Measurements from ENCODE around the gene NFE2L2.

Gene NFE2L2

DNA sequence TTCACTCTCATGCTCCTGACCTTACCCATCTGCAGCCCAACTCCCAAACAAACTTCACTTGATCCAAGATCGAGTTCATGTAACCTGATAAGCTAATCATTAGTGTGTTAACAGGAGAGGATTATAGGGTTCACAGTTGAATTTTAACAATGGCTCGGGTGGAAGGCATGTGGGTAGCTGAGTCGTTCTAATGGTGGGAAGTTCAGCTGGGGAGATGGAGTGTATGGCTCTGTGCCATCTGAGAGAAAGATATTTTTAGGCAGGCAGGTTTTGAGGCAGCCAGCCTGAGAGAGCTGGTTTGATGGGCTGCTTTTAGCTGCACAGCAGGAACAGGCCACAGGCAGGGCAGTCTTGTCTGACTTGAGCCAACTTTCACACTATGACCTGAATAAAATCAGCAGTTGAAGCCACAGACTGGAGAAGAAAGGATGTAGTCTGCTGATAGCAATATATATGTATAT, 17.7 kb upstream of the NFE2L2 start:
- TF ChIP-seq, protein P1, sequence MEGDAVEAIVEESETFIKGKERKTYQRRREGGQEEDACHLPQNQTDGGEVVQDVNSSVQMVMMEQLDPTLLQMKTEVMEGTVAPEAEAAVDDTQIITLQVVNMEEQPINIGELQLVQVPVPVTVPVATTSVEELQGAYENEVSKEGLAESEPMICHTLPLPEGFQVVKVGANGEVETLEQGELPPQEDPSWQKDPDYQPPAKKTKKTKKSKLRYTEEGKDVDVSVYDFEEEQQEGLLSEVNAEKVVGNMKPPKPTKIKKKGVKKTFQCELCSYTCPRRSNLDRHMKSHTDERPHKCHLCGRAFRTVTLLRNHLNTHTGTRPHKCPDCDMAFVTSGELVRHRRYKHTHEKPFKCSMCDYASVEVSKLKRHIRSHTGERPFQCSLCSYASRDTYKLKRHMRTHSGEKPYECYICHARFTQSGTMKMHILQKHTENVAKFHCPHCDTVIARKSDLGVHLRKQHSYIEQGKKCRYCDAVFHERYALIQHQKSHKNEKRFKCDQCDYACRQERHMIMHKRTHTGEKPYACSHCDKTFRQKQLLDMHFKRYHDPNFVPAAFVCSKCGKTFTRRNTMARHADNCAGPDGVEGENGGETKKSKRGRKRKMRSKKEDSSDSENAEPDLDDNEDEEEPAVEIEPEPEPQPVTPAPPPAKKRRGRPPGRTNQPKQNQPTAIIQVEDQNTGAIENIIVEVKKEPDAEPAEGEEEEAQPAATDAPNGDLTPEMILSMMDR (IDR thresholded peaks at IDR 0.05; ENCODE audit: extremely low read depth, insufficient read depth, missing control alignments): no peak
- DNase-seq (ENCODE audit: low spot score): no peak
- in situ Hi-C loops (cut with MboI; ENCODE audit: low pct_unique_long_range_greater_than_20kb, low sequenced_read_pairs, unreplicated experiment): no loop called here

GRCh38 chr2:177281400-177282180, 17.1 kb upstream of the NFE2L2 start:
- DNase-seq (ENCODE audit: low spot score): peak; percentile 23
- in situ Hi-C loops (cut with MboI; ENCODE audit: low pct_unique_long_range_greater_than_20kb, low sequenced_read_pairs, unreplicated experiment): no loop called here
- TF ChIP-seq, protein P1 (IDR thresholded peaks at IDR 0.05; ENCODE audit: extremely low read depth, insufficient read depth, missing control alignments): no peak

DNA sequence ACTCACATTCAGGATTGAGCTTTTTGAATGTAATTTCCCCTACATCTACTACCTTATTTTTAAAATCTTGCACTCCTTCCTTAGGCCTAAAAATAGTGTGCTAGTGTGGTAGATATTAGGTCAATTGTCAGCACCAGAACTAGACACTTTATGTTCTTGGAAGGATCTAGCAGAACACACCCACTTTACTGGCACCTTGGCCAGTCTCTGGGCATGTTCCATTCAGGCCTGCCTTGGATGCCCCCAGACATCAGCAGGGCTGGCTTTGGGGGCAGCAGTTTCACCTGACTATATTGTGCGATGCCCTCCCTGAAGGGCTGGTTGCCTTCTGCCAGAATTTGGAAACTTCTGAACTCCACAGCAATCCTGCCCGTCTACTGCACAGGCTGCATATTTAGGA, 15.3 kb upstream of the NFE2L2 start:
- TF ChIP-seq, protein P1 (IDR thresholded peaks at IDR 0.05; ENCODE audit: extremely low read depth, insufficient read depth, missing control alignments): no peak
- in situ Hi-C loops (cut with MboI; ENCODE audit: low pct_unique_long_range_greater_than_20kb, low sequenced_read_pairs, unreplicated experiment): no loop called here
- DNase-seq (ENCODE audit: low spot score): no peak

- in situ Hi-C loops (cut with MboI; ENCODE audit: low pct_unique_long_range_greater_than_20kb, low sequenced_read_pairs, unreplicated experiment): no loop called here
- TF ChIP-seq, protein P1 (IDR thresholded peaks at IDR 0.05; ENCODE audit: extremely low read depth, insufficient read depth, missing control alignments): no peak
Observed at GRCh38 chr2:177275743-177276055, 11.2 kb upstream of the NFE2L2 start.

GRCh38 chr2:177275040-177275742, 10.7 kb upstream of the NFE2L2 start:
- DNase-seq (ENCODE audit: low spot score): no peak
- TF ChIP-seq, protein P1 (IDR thresholded peaks at IDR 0.05; ENCODE audit: extremely low read depth, insufficient read depth, missing control alignments): no peak
- in situ Hi-C loops (cut with MboI; ENCODE audit: low pct_unique_long_range_greater_than_20kb, low sequenced_read_pairs, unreplicated experiment): no loop called here

More at GRCh38 chr2:177275743-177276055, 11.2 kb upstream of the NFE2L2 start:
- DNase-seq (ENCODE audit: low spot score): no peak

DNA sequence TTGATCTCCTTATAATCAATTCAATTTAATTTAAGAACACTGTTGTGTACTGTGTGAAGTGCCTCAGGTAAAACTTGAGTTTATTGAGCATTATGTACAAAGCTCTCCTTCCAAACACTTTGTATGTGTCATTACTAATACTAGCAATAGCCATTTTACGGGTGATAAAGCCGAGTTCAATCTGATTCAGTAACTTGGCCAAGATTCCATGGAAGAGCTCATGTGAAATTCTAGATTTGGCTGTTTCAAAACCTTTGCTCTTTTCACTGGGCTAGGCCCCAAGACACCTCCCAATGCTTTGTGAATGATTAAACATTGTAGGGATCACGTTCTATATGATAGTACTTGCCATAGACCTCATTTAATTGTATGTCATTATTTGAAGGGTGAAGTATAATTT, 8.9 kb upstream of the NFE2L2 start:
- TF ChIP-seq, protein P1 (IDR thresholded peaks at IDR 0.05; ENCODE audit: extremely low read depth, insufficient read depth, missing control alignments): no peak
- DNase-seq (ENCODE audit: low spot score): no peak
- in situ Hi-C loops (cut with MboI; ENCODE audit: low pct_unique_long_range_greater_than_20kb, low sequenced_read_pairs, unreplicated experiment): no loop called here
